Body of pancreas (tissue), 4 donors: ENCODE results near the gene CEP164. TPM values are rescaled to one million over a fixed set of nuclear protein-coding genes. Genes with fewer than 3 reads are reported as not detected.
"Not testable (repeated sequence)": the region's sequence is repeated elsewhere in the genome, so short reads cannot be mapped to it uniquely, and the experiment has no call there.

Experiments
- ATAC-seq: fragments of 150-250 bp; one replicate; pipeline ENCODE4 v1.9.1; 2016
- DNase-seq, 4 donors: peaks; one replicate each; pipeline ENCODE4 v3.0.0-alpha.2; 2019
- H3K27ac ChIP-seq, 4 donors: fragments of 200-600 bp; sonication (generic); 1 replicate in 3 of 4; 2 replicates in 1 of 4; pipeline versions ENCODE4 v1.5.1 to v1.6.1; 2016 to 2019; ENCODE audit warnings: mild to moderate bottlenecking in 1 of 4, mixed read lengths in 1 of 4, moderate library complexity in 1 of 4
- H3K27me3 ChIP-seq, 2 donors: fragments of 200-600 bp; sonication (generic); one replicate each; pipeline ENCODE4 v1.6.0; 2016; ENCODE audit warnings: mild to moderate bottlenecking in 1 of 2
- H3K36me3 ChIP-seq, 2 donors: fragments of 200-600 bp; sonication (generic); replicated peaks in 1 of 2; 2 replicates each; pipeline ENCODE4 v1.5.1; 2016; ENCODE audit warnings: low read depth in 2 of 2; ENCODE audit not compliant: insufficient read depth in 1 of 2
- H3K4me1 ChIP-seq: fragments of 200-600 bp; sonication (generic); one replicate; pipeline ENCODE4 v1.6.0; 2016
- H3K4me3 ChIP-seq, 2 donors: fragments of 200-600 bp; sonication (generic); 1 replicate in 1 of 2; 2 replicates in 1 of 2; pipeline ENCODE4 v1.5.1; 2016 to 2019
- H3K9me3 ChIP-seq, 3 donors: fragments of 200-600 bp; sonication (generic); 1 replicate in 2 of 3; 2 replicates in 1 of 3; pipeline ENCODE4 v1.5.1; 2016
- CTCF ChIP-seq, 7 experiments: fragments of 450-650 bp in 4 of 7; fragments of 200-600 bp in 3 of 7; sonication (generic) in 3 of 7; IDR thresholded peaks; one replicate each; pipeline ENCODE4 v1.5.1; 2016 to 2019; ENCODE audit warnings: antibody characterized with exemption in 7 of 7
- POLR2A ChIP-seq, 3 donors: fragments of 450-650 bp; IDR thresholded peaks; one replicate each; pipeline ENCODE4 v1.6.1; 2016; ENCODE audit warnings: antibody characterized with exemption in 3 of 3, mild to moderate bottlenecking in 2 of 3
- WGBS, 2 donors: methylation state at CpG; one replicate each; pipeline ENCODE4 v1.1.5; 2017; 5-methylcytosine and 5-hydroxymethylcytosine counted together
- intact Hi-C: fragments of 100-400 bp; cut with DNase I; formaldehyde crosslinking; loops from one replicate; pipeline ENCODE4 v1.15.1; 2023
- total RNA-seq, 2 donors: library from RNA; depleted of rRNA; stranded (reverse); fragments of >200 nt; gene quantifications; one replicate each; pipeline ENCODE4 v1.1.0, GENCODE V29; 2016

CEP164 gene
- total RNA-seq, 2 donors from 2014 or later = 29.1 to 45.8 TPM

DNA sequence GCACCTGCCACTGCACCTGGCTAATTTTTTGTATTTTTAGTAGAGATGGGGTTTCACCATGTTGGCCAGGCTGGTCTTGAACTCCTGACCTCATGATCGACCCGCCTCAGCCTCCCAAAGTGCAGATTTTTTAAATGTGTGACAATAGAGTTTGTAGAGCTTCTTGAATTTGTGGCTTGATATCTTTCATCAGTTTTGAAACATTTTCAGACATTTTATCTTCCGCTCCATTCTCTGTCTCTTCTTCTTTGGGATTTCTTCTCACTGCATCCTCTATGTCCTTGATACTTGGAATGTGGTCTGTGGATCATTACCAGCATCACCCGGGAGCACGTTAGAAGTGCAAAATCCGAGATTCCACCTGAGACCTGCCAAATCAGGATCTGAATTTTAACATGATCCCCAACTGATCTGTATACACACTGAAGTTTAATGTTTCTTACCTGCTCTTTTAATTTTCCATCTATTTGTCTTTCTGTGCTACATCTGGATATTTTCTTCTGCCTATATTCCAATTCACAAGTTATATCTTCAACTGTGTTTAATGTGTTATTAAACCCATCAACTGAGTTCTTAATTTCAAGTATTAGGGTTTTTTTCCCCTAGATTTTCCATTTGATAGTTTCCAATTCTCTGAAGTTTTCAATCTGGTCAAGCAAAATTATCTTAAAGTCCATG is 126.4 kb downstream of the CEP164 start:
- TF ChIP-seq CTCF (IDR thresholded peaks at IDR 0.05) = no peak
- no peak for TF ChIP-seq POLR2A (IDR thresholded peaks at IDR 0.05)
- intact Hi-C loops = no loop called here
- peaks cover 23% of the 10 kb centered on the region for H3K4me1 ChIP-seq
- no peak for ATAC-seq
- DNase-seq = no peak
- WGBS, 2 donors = 91 to 95% methylated on average over 6 of the region's 6 CpGs
- no peak overlapping the region for H3K4me3 ChIP-seq
- no peaks in the 10 kb centered on the region for H3K27me3 ChIP-seq
- H3K27ac ChIP-seq = no peak overlapping the region
- peaks cover 0 to 8% (median 0%) of the 10 kb centered on the region in 3 donors for H3K9me3 ChIP-seq
- H3K36me3 ChIP-seq = no peaks in the 10 kb centered on the region

DNA sequence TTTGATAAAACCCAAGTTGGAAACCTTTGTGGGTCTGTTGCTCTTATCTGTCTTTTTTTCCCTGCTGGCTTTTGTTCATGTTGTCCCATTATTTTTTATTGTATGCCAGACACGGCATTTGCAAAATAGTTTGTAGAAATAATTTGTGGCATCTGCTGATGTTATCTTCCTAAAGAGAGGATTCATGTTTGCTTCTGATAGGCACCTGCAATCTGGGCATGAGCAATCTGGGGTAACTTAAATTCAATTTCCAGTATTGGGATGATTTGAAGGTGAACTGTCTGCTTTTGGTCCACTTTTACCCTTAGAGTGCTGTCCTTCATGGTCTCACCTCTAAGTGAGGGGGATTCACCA is 126.9 kb downstream of the CEP164 start:
- intact Hi-C loops = no loop called here
- Histone ChIP-seq H3K27ac (no peak overlapping the region), H3K27me3 (no peaks in the 10 kb centered on the region), H3K36me3 (no peaks in the 10 kb centered on the region), H3K4me1 (peaks cover 23% of the 10 kb centered on the region), H3K9me3 (peaks cover 0 to 8% (median 0%) of the 10 kb centered on the region in 3 donors), H3K4me3 (no peak overlapping the region)
- no peak for TF ChIP-seq CTCF (IDR thresholded peaks at IDR 0.05)
- TF ChIP-seq POLR2A (IDR thresholded peaks at IDR 0.05) = no peak
- whole genome bisulfite sequencing, 2 donors = 92 to 95% methylated on average over 1 of the region's 1 CpG
- no peak for DNase-seq
- no peak for ATAC-seq

GRCh38 chr11:117456027-117456720 is 128.5 kb downstream of the CEP164 start:
- Histone ChIP-seq H3K4me1 (peaks cover 23% of the 10 kb centered on the region), H3K27ac (no peak overlapping the region), H3K4me3 (no peak overlapping the region), H3K9me3 (peaks cover 0 to 8% (median 0%) of the 10 kb centered on the region in 3 donors), H3K27me3 (no peaks in the 10 kb centered on the region), H3K36me3 (no peaks in the 10 kb centered on the region)
- DNase-seq (no peak), ATAC-seq (no peak)
- intact Hi-C loops = no loop called here
- WGBS, 2 donors = 89 to 90% methylated on average over 7 of the region's 7 CpGs
- TF ChIP-seq CTCF (IDR thresholded peaks at IDR 0.05) = no peak
- no peak for TF ChIP-seq POLR2A (IDR thresholded peaks at IDR 0.05)

GRCh38 chr11:117456721-117457029 is 129.0 kb downstream of the CEP164 start:
- H3K36me3 ChIP-seq, DNase-seq, ATAC-seq, H3K27me3 ChIP-seq, H3K9me3 ChIP-seq, H3K4me3 ChIP-seq, intact Hi-C loops: not testable (repeated sequence)
- peak overlapping the region in 1 of 4 donors; percentile 68 for H3K27ac ChIP-seq
- H3K4me1 ChIP-seq = peaks cover 23% of the 10 kb centered on the region
- 91 to 92% methylated on average over 8 of the region's 8 CpGs for WGBS, 2 donors

DNA sequence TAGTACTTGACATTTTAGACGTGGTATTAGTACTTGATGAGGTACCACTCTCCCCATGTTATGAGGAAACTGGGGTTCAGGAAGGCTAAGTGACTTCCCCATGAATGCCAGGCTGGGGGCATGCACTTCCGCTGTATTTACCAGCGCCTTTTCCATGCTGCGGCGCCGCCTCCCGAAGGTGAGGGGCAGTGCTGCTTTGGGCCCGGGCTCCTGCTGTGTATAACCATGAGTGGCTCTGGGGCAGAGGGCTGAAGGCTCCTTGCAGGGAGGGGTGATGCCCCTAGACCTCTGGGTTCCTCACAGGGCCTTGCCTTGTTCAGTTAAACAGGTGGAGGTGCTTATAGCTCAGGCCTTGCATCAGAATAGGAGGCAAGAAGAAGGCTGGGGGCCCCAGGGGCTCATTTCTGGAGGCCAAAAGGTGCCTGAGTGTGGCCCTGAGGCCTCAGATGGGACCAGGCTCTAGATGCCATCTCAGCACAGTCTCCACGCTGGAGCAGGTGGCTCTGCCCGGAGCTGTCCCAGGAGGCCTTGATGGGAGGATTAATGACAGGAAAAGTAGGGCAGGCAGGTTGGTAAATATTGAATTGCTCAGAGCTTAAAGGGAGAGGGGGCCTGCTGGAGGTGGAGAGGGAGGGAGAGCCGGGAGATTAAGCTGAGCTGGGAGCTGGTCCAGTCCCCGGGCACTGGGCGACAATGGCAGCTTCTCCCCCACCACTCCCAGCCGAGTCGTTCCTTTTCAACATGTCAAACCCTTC is 129.6 kb downstream of the CEP164 start:
- peaks cover 23% of the 10 kb centered on the region for H3K4me1 ChIP-seq
- H3K36me3 ChIP-seq = no peaks in the 10 kb centered on the region
- peaks cover 0 to 8% (median 0%) of the 10 kb centered on the region in 3 donors for H3K9me3 ChIP-seq
- intact Hi-C loops = no loop called here
- H3K27ac ChIP-seq = peak overlapping the region in 2 of 4 donors; percentile 56 to 68
- ATAC-seq (peak; percentile 72), DNase-seq (peak in 3 of 4 donors; percentile 53 to 68 (median 59))
- H3K27me3 ChIP-seq = no peaks in the 10 kb centered on the region
- TF ChIP-seq POLR2A (IDR thresholded peaks at IDR 0.05) = no peak
- no peak for TF ChIP-seq CTCF (IDR thresholded peaks at IDR 0.05)
- 45% methylated on average over 9 to 15 of the region's 15 CpGs for WGBS, 2 donors
- no peak overlapping the region for H3K4me3 ChIP-seq
